A549 (cell line): ENCODE results near the gene TUT1. TPM values are rescaled to one million over a fixed set of nuclear protein-coding genes. Genes with fewer than 3 reads are reported as not detected.

Experiments
- ATAC-seq, 2 experiments: fragments of 200-7000 bp in 1 of 2; fragments of >200 bp in 1 of 2; cut with Nextera tagmentation in 1 of 2; cut with Tn5 transposase in 1 of 2; 3 replicates each; pipeline versions ENCODE4 v1.8.0 to v1.9.1; 2018 to 2020; ENCODE audit warnings: mild to moderate bottlenecking in 1 of 2, moderate library complexity in 1 of 2
- CTCF ChIA-PET: fragments of 300-600 bp; sonication (Branson Sonifier 250); formaldehyde crosslinking; extraction: SDS; loops from one replicate; lab custom pipeline; 2021; ENCODE audit warnings: antibody characterized with exemption, inconsistent platforms; lab: Yijun Ruan, JAX
- POLR2A ChIA-PET: fragments of 350-600 bp; formaldehyde crosslinking; extraction: SDS; loops from one replicate; lab custom pipeline; 2021; ENCODE audit warnings: antibody characterized with exemption, inconsistent platforms; lab: Yijun Ruan, JAX
- DNase-seq, 2 experiments: peaks; one replicate each; pipeline versions ENCODE4 v3.0.0 to v3.0.0-alpha.2; 2011 to 2016; ENCODE audit warnings: low read depth in 1 of 2, low spot score in 1 of 2
- FAIRE-seq: peaks from 2 replicates; lab custom pipeline; 2011; peaks lifted over from hg19 to GRCh38; lab: Jason Lieb, UNC
- H3K27ac ChIP-seq, 2 experiments: fragments of >200 bp; sonication (Bioruptor Twin); formaldehyde crosslinking; 3 replicates each; pipeline ENCODE4 v1.5.1; 2016 to 2017
- H3K4me1 ChIP-seq: fragments of >200 bp; sonication (Bioruptor Twin); formaldehyde crosslinking; 3 replicates; pipeline ENCODE4 v1.6.1; 2016
- H3K4me2 ChIP-seq: fragments of >200 bp; sonication (Bioruptor Twin); formaldehyde crosslinking; 3 replicates; pipeline ENCODE4 v1.6.1; 2016
- H3K4me3 ChIP-seq: fragments of >200 bp; sonication (Bioruptor Twin); formaldehyde crosslinking; 3 replicates; pipeline ENCODE4 v1.5.1; 2016
- H3K9me3 ChIP-seq: fragments of >200 bp; sonication (Bioruptor Twin); formaldehyde crosslinking; 3 replicates; pipeline ENCODE4 v1.6.1; 2016
- BHLHE40 ChIP-seq: IDR thresholded peaks from 2 replicates; pipeline ENCODE4 v1.6.1; 2012; ENCODE audit warnings: low read depth, low read length, inconsistent platforms
- CHD2 ChIP-seq: fragments of 150-350 bp; IDR thresholded peaks from 2 replicates; pipeline ENCODE4 v1.6.1; 2014; ENCODE audit warnings: low read length; ENCODE audit not compliant: partially characterized antibody
- CHD4 ChIP-seq: fragments of 200-600 bp; sonication (generic); IDR thresholded peaks from 2 replicates; pipeline ENCODE4 v1.6.1; 2016; ENCODE audit warnings: antibody characterized with exemption, mild to moderate bottlenecking, borderline replicate concordance
- EHF ChIP-seq: fragments of 250-450 bp; sonication (Bioruptor Pico); IDR thresholded peaks from 2 replicates; pipeline ENCODE4 v1.5.0; 2020; ENCODE audit warnings: mild to moderate bottlenecking
- EHMT2 ChIP-seq: fragments of 200-600 bp; sonication (generic); IDR thresholded peaks from 2 replicates; pipeline ENCODE4 v1.6.1; 2016; ENCODE audit warnings: antibody characterized with exemption, low read depth, mild to moderate bottlenecking, moderate library complexity
- ELK1 ChIP-seq: fragments of 150-350 bp; IDR thresholded peaks from 2 replicates; pipeline ENCODE4 v1.6.1; 2014; ENCODE audit warnings: low read depth, mild to moderate bottlenecking, low read length
- ESRRA ChIP-seq: fragments of 150-350 bp; IDR thresholded peaks from 2 replicates; pipeline ENCODE4 v1.6.1; 2014; ENCODE audit warnings: mild to moderate bottlenecking, low read length, borderline replicate concordance
- FOSB ChIP-seq: fragments of 250-450 bp; sonication (Bioruptor Pico); IDR thresholded peaks from 2 replicates; pipeline ENCODE4 v1.5.0; 2020; ENCODE audit warnings: mild to moderate bottlenecking, moderate library complexity
- FOSL2 ChIP-seq, 2 experiments: fragments of 450-650 bp in 1 of 2; fragments of >200 bp in 1 of 2; sonication (Bioruptor Twin) in 1 of 2; formaldehyde crosslinking; IDR thresholded peaks; 2 replicates each; pipeline versions ENCODE4 v1.5.0 to v1.6.1; 2016 to 2020; ENCODE audit warnings: mild to moderate bottlenecking in 1 of 2, moderate library complexity in 1 of 2
- GATA3 ChIP-seq: IDR thresholded peaks from 2 replicates; pipeline ENCODE4 v1.6.1; 2012; ENCODE audit warnings: borderline replicate concordance
- HEYL ChIP-seq: fragments of 250-450 bp; sonication (Bioruptor Pico); IDR thresholded peaks from 2 replicates; pipeline ENCODE4 v1.8.0; 2021; ENCODE audit warnings: mild to moderate bottlenecking, moderate library complexity
- HOXB13 ChIP-seq: fragments of 250-450 bp; sonication (Bioruptor Pico); IDR thresholded peaks from 2 replicates; pipeline ENCODE4 v1.5.0; 2020; ENCODE audit warnings: low read depth, mild to moderate bottlenecking, moderate library complexity
- JUNB ChIP-seq: fragments of >200 bp; sonication (Bioruptor Twin); formaldehyde crosslinking; IDR thresholded peaks from 2 replicates; pipeline ENCODE4 v1.6.1; 2016
- KDM1A ChIP-seq: fragments of 200-600 bp; sonication (generic); IDR thresholded peaks from 2 replicates; pipeline ENCODE4 v1.6.1; 2016; ENCODE audit warnings: low read depth, mild to moderate bottlenecking
- KDM5A ChIP-seq: fragments of 200-600 bp; sonication (generic); IDR thresholded peaks from 2 replicates; pipeline ENCODE4 v1.6.1; 2016; ENCODE audit warnings: antibody characterized with exemption, mild to moderate bottlenecking
- MAFK ChIP-seq: fragments of 450-650 bp; IDR thresholded peaks from 2 replicates; pipeline ENCODE4 v1.6.1; 2014; ENCODE audit not compliant: partially characterized antibody
- MAX ChIP-seq: IDR thresholded peaks from 2 replicates; pipeline ENCODE4 v1.6.1; 2012
- MAZ ChIP-seq: fragments of 150-350 bp; IDR thresholded peaks from 2 replicates; pipeline ENCODE4 v1.6.1; 2014; ENCODE audit warnings: antibody characterized with exemption, low read depth, low read length, borderline replicate concordance
- MYC ChIP-seq: IDR thresholded peaks from 2 replicates; pipeline ENCODE4 v1.6.1; 2012; ENCODE audit warnings: mild to moderate bottlenecking, inconsistent platforms, low read length, improper control_type of control experiment, borderline replicate concordance
- NFE2L2 ChIP-seq: fragments of 150-350 bp; conservative IDR thresholded peaks from 2 replicates; pipeline ENCODE4 v1.6.1; 2014; ENCODE audit warnings: low read length
- NR3C1 ChIP-seq: fragments of >200 bp; sonication (Bioruptor Twin); formaldehyde crosslinking; IDR thresholded peaks from 3 replicates; pipeline ENCODE4 v1.6.1; 2017
- POLR2A ChIP-seq: IDR thresholded peaks from 2 replicates; pipeline ENCODE4 v1.6.1; 2012; ENCODE audit warnings: mild to moderate bottlenecking, low read length
- POLR2AphosphoS2 ChIP-seq: conservative IDR thresholded peaks from 2 replicates; pipeline ENCODE4 v1.6.1; 2012; ENCODE audit warnings: low read length, improper control_type of control experiment, inconsistent platforms
- RAD21 ChIP-seq, 2 experiments: fragments of >200 bp in 1 of 2; sonication (Bioruptor Twin) in 1 of 2; formaldehyde crosslinking in 1 of 2; IDR thresholded peaks in 1 of 2; conservative IDR thresholded peaks in 1 of 2; 2 replicates in 1 of 2; 3 replicates in 1 of 2; pipeline ENCODE4 v1.6.1; 2012 to 2018; ENCODE audit warnings: inconsistent platforms in 1 of 2
- RARB ChIP-seq: fragments of 250-450 bp; sonication (Bioruptor Pico); IDR thresholded peaks from 2 replicates; pipeline ENCODE4 v1.8.0; 2021; ENCODE audit warnings: mild to moderate bottlenecking, moderate library complexity
- RCOR1 ChIP-seq: fragments of 150-350 bp; IDR thresholded peaks from 2 replicates; pipeline ENCODE4 v1.6.1; 2014; ENCODE audit warnings: antibody characterized with exemption, low read length, low read depth
- RFX5 ChIP-seq: fragments of 450-650 bp; IDR thresholded peaks from 2 replicates; pipeline ENCODE4 v1.7.1; 2014; ENCODE audit warnings: antibody characterized with exemption, mild to moderate bottlenecking, moderate library complexity
- SREBF2 ChIP-seq: fragments of 450-650 bp; IDR thresholded peaks from 2 replicates; pipeline ENCODE4 v1.6.1; 2014; ENCODE audit warnings: mild to moderate bottlenecking, moderate library complexity
- ZC3H11A ChIP-seq: fragments of 450-650 bp; IDR thresholded peaks from 2 replicates; pipeline ENCODE4 v1.6.1; 2014; ENCODE audit warnings: antibody characterized with exemption, mild to moderate bottlenecking
- ZNF302 ChIP-seq: fragments of 250-450 bp; sonication (Bioruptor Pico); IDR thresholded peaks from 2 replicates; pipeline ENCODE4 v1.9.0; 2021; ENCODE audit warnings: inconsistent platforms, mild to moderate bottlenecking, moderate library complexity
- ZSCAN20 ChIP-seq: fragments of 250-450 bp; sonication (Bioruptor Pico); IDR thresholded peaks from 2 replicates; pipeline ENCODE4 v1.8.0; 2022; ENCODE audit warnings: mild to moderate bottlenecking, moderate library complexity
- WGBS: methylation state at CpG from one replicate; pipeline ENCODE4 v1.1.6; 2017; ENCODE audit errors: missing lambda C conversion rate; 5-methylcytosine and 5-hydroxymethylcytosine counted together
- polyA plus RNA-seq, 4 experiments: library from polyadenylated mRNA; depleted of rRNA in 3 of 4; stranded (reverse); fragments of >200 nt; fragmentation: RNase III in 1 of 4; extraction: RNeasy Plus Mini Kit Qiagen cat#74134 plus additional on column Dnase treatment in 1 of 4; gene quantifications; 2 replicates in 3 of 4; 3 replicates in 1 of 4; pipeline ENCODE4 v1.2.3, GENCODE V29; 2011 to 2017
- TF ChIP-seq, protein P1 (sequence below): fragments of 250-450 bp; sonication (Bioruptor Pico); IDR thresholded peaks from 2 replicates; pipeline ENCODE4 v1.5.0; 2021; ENCODE audit warnings: mild to moderate bottlenecking, moderate library complexity, borderline replicate concordance
- TF ChIP-seq, protein P2 (sequence below): fragments of >200 bp; sonication (Bioruptor Twin); formaldehyde crosslinking; IDR thresholded peaks from 3 replicates; pipeline ENCODE4 v1.6.1; 2016

Gene TUT1
- polyA plus RNA-seq, 2 of the 4 experiments (the other 2 are of a cell fraction): 11.1 to 15.5 TPM

- WGBS: 2% methylated on average over 33 of the region's 46 CpGs
- POLR2A ChIA-PET: interaction anchor here (0.6 to 2.8 kb wide), 31 partner anchors 8 to 1212 kb away, joined by 3 to 93 read pairs (median 5); partner anchors contain the start of genes AHNAK, B3GAT3, C11orf98 and CSKMT
- peak within 1 kb of the TSS; percentile 94 for H3K4me2 ChIP-seq
- peak; percentile 73; the same call in 1 of the 2 replicates for TF ChIP-seq MAX
- TF ChIP-seq RCOR1: no peak
- TF ChIP-seq HOXB13 (CRISPR knock-in tag): no peak
- TF ChIP-seq CHD2: peak; percentile 72
- TF ChIP-seq, protein P1, sequence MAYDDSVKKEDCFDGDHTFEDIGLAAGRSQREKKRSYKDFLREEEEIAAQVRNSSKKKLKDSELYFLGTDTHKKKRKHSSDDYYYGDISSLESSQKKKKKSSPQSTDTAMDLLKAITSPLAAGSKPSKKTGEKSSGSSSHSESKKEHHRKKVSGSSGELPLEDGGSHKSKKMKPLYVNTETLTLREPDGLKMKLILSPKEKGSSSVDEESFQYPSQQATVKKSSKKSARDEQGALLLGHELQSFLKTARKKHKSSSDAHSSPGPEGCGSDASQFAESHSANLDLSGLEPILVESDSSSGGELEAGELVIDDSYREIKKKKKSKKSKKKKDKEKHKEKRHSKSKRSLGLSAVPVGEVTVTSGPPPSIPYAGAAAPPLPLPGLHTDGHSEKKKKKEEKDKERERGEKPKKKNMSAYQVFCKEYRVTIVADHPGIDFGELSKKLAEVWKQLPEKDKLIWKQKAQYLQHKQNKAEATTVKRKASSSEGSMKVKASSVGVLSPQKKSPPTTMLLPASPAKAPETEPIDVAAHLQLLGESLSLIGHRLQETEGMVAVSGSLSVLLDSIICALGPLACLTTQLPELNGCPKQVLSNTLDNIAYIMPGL (CRISPR knock-in tag): no peak
- TF ChIP-seq NFE2L2: no peak
- no peak for TF ChIP-seq KDM5A
- no peak; the same call in 1 of the 2 replicates for TF ChIP-seq MYC
- TF ChIP-seq NR3C1: no peak
- TF ChIP-seq RARB (CRISPR knock-in tag): no peak
- no peak for TF ChIP-seq ELK1
- TF ChIP-seq FOSB: no peak
- TF ChIP-seq HEYL (CRISPR knock-in tag): no peak
- no peak for TF ChIP-seq ZNF302 (CRISPR knock-in tag)
- no peak for TF ChIP-seq JUNB
- TF ChIP-seq MAFK: no peak
- TF ChIP-seq GATA3: 0 out of 2 replicates have a peak, but pooled peaks have one; percentile 18
- TF ChIP-seq MAZ: peak; percentile 52; the same call in 1 of the 2 replicates
- no peak for TF ChIP-seq SREBF2
- TF ChIP-seq, protein P2, sequence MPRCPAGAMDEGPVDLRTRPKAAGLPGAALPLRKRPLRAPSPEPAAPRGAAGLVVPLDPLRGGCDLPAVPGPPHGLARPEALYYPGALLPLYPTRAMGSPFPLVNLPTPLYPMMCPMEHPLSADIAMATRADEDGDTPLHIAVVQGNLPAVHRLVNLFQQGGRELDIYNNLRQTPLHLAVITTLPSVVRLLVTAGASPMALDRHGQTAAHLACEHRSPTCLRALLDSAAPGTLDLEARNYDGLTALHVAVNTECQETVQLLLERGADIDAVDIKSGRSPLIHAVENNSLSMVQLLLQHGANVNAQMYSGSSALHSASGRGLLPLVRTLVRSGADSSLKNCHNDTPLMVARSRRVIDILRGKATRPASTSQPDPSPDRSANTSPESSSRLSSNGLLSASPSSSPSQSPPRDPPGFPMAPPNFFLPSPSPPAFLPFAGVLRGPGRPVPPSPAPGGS: peak; percentile 94; the same call in 2 of the 3 replicates
- TF ChIP-seq ZC3H11A: no peak
- no peak for TF ChIP-seq ZSCAN20 (CRISPR knock-in tag)
- TF ChIP-seq POLR2AphosphoS2: no peak
- TF ChIP-seq ESRRA: no peak
- TF ChIP-seq KDM1A: no peak
- TF ChIP-seq RAD21 (conservative IDR thresholded peaks at IDR 0.05 in 1 of 2, IDR thresholded peaks at IDR 0.05 in 1 of 2): no peak
- no peak for TF ChIP-seq EHMT2
- peak; percentile 86 for TF ChIP-seq POLR2A
- TF ChIP-seq RFX5: peak; percentile 12; the same call in 1 of the 2 replicates
- TF ChIP-seq EHF (CRISPR knock-in tag): no peak
- no peak for TF ChIP-seq CHD4
- no peak for TF ChIP-seq BHLHE40
- no peak for TF ChIP-seq FOSL2 (IDR thresholded peaks at IDR 0.05)
- no peak for TF ChIP-seq FOSL2 (CRISPR knock-in tag; IDR thresholded peaks at IDR 0.05)
These were observed 17.5 kb downstream of the TUT1 start, which contains the start of gene EEF1G for GRCh38 chr11:62573592-62574362. TSS of gene EEF1G (minus strand) at chr11:62573891. CDS start at chr11:62573842, 49 bp downstream.

More at GRCh38 chr11:62573592-62574362, 17.5 kb downstream of the TUT1 start, which contains the start of gene EEF1G:
- peaks cover 41% of the 10 kb centered on the region for H3K4me1 ChIP-seq
- peak; percentile 99 to 100 for DNase-seq
- CTCF ChIA-PET: interaction anchor here (0.7 to 2.5 kb wide), 7 partner anchors 10 to 179 kb away, joined by 3 to 13 read pairs (median 4); no protein-coding TSS in a partner anchor
- H3K4me3 ChIP-seq: peak within 1 kb of the TSS; percentile 97
- no peaks in the 10 kb centered on the region for H3K9me3 ChIP-seq
- H3K27ac ChIP-seq: peak within 1 kb of the TSS; percentile 93 to 94
- FAIRE-seq: no peak
- peak; percentile 91 to 96 for ATAC-seq
